HCT116 (cell line): Measurements from ENCODE around the gene KCNE1. TPM values are rescaled to one million over a fixed set of nuclear protein-coding genes. Genes with fewer than 3 reads are reported as not detected.
A peak's percentile ranks its signal among the peaks of the same experiment; 100 is the strongest.
"Not testable (repeated sequence)": the region's sequence is repeated elsewhere in the genome, so short reads cannot be mapped to it uniquely, and the experiment has no call there.

Source experiments
- ATAC-seq: fragments of 200-7000 bp; cut with Tn5 transposase; 2 replicates; pipeline ENCODE4 v1.9.1; 2020; ENCODE audit warnings: mild to moderate bottlenecking, moderate library complexity
- BruUV-seq: library from RNA; stranded (reverse); fragments of 400-500 nt; replicated peaks from 2 replicates; lab custom pipeline; 2021; lab: Mats Ljungman, UMichigan
- CTCF ChIA-PET: fragments of 300-600 bp; sonication (Branson Sonifier 250); formaldehyde crosslinking; loops from one replicate; lab custom pipeline; 2021; ENCODE audit warnings: antibody characterized with exemption; lab: Charles Lee
- POLR2A ChIA-PET: fragments of 300-600, 350-600 bp; sonication (Branson Sonifier 250); formaldehyde crosslinking; loops from one replicate; lab custom pipeline; 2021; ENCODE audit warnings: antibody characterized with exemption; lab: Charles Lee
- RAD21 ChIA-PET, 2 experiments: fragments of 300-600 bp; sonication (Branson Sonifier 250); formaldehyde crosslinking; loops; one replicate each; lab custom pipeline; 2023; ENCODE audit warnings: low total read pairs in 2 of 2; ENCODE audit not compliant: uncharacterized antibody in 2 of 2, unreplicated experiment in 2 of 2, low non-redundant PET in 1 of 2; lab: Charles Lee
- DNase-seq: peaks from one replicate; pipeline ENCODE4 v3.0.0-alpha.2; 2010; ENCODE audit warnings: low read depth, low spot score
- H2AFZ ChIP-seq: fragments of 200-600 bp; shearing (Covaris generic), sonication (generic); 2 replicates; pipeline ENCODE4 v1.6.1; 2017; ENCODE audit warnings: low read depth, mixed run types, mixed read lengths, antibody characterized with exemption, low read length; ENCODE audit not compliant: poor library complexity, severe bottlenecking
- H3K27ac ChIP-seq: 2 replicates; pipeline ENCODE4 v1.5.1; 2012; ENCODE audit warnings: low read depth, low read length
- H3K27me3 ChIP-seq: fragments of 200-600 bp; sonication (generic); 2 replicates; pipeline ENCODE4 v1.6.1; 2016; ENCODE audit warnings: mixed run types, low read length, mixed read lengths; ENCODE audit not compliant: insufficient read depth
- H3K36me3 ChIP-seq, 2 experiments: fragments of 200-500 bp in 1 of 2; fragments of 200-600 bp in 1 of 2; sonication (Bioruptor generic) in 1 of 2; sonication (generic) in 1 of 2; 2 replicates each; pipeline versions ENCODE4 v1.5.1 to v1.6.1; 2014 to 2016; ENCODE audit warnings: low read length in 2 of 2, inconsistent platforms in 1 of 2, mixed read lengths in 1 of 2, mixed run types in 1 of 2; ENCODE audit not compliant: insufficient read depth in 2 of 2, control insufficient read depth in 1 of 2
- H3K4me1 ChIP-seq, 2 experiments: fragments of 200-600 bp in 1 of 2; sonication (generic) in 1 of 2; 2 replicates each; pipeline versions ENCODE4 v1.5.1 to v1.6.1; 2012 to 2017; ENCODE audit warnings: low read length in 2 of 2, inconsistent platforms in 1 of 2, mild to moderate bottlenecking in 1 of 2, mixed read lengths in 1 of 2, mixed run types in 1 of 2, moderate library complexity in 1 of 2; ENCODE audit not compliant: insufficient read depth in 2 of 2, control insufficient read depth in 1 of 2
- H3K4me2 ChIP-seq: fragments of 200-600 bp; sonication (generic); 2 replicates; pipeline ENCODE4 v1.6.1; 2017; ENCODE audit warnings: mixed run types, low read length, mixed read lengths
- H3K4me3 ChIP-seq, 2 experiments: fragments of 200-600 bp in 1 of 2; sonication (generic) in 1 of 2; replicated peaks in 1 of 2; 2 replicates each; pipeline ENCODE4 v1.5.1; 2011 to 2016; ENCODE audit warnings: low read length in 2 of 2, control low read depth in 1 of 2, low read depth in 1 of 2, mild to moderate bottlenecking in 1 of 2, mixed read lengths in 1 of 2, mixed run types in 1 of 2
- H3K79me2 ChIP-seq: fragments of 200-600 bp; sonication (generic); 2 replicates; pipeline ENCODE4 v1.6.1; 2017; ENCODE audit warnings: mild to moderate bottlenecking, mixed run types, low read length, moderate library complexity, mixed read lengths; ENCODE audit not compliant: insufficient read depth
- H3K9ac ChIP-seq: fragments of 200-600 bp; sonication (generic); 2 replicates; pipeline ENCODE4 v1.6.1; 2016; ENCODE audit warnings: low read length, mixed read lengths
- H3K9me2 ChIP-seq: fragments of 200-600 bp; sonication (generic), shearing (Covaris generic); 2 replicates; pipeline ENCODE4 v1.6.1; 2017; ENCODE audit warnings: mixed run types, mild to moderate bottlenecking, moderate library complexity; ENCODE audit not compliant: insufficient read depth
- H3K9me3 ChIP-seq, 2 experiments: fragments of 200-500 bp in 1 of 2; fragments of 200-600 bp in 1 of 2; sonication (Bioruptor generic) in 1 of 2; sonication (generic) in 1 of 2; 2 replicates each; pipeline ENCODE4 v1.6.1; 2014 to 2017; ENCODE audit warnings: low read length in 2 of 2, mixed read lengths in 2 of 2, inconsistent platforms in 1 of 2, low read depth in 1 of 2, mild to moderate bottlenecking in 1 of 2, mixed run types in 1 of 2, moderate library complexity in 1 of 2; ENCODE audit not compliant: control insufficient read depth in 1 of 2, insufficient read depth in 1 of 2
- H4K20me1 ChIP-seq: fragments of 200-600 bp; sonication (generic), shearing (Covaris generic); 2 replicates; pipeline ENCODE4 v1.6.1; 2017; ENCODE audit warnings: mixed run types, mild to moderate bottlenecking, moderate library complexity; ENCODE audit not compliant: insufficient read depth
- intact Hi-C: fragments of 100-400 bp; cut with micrococcal nuclease; formaldehyde crosslinking; loops from 2 replicates; pipeline ENCODE4 v1.10.0; 2022
- total RNA-seq: library from RNA; stranded (reverse); gene quantifications from one replicate; pipeline ENCODE4 v1.2.1, GENCODE V29; 2021; ENCODE audit not compliant: unreplicated experiment

KCNE1 gene
- total RNA-seq, 1 experiment from 2014 or later = not detected

- H3K4me3 ChIP-seq, intact Hi-C loops, POLR2A ChIA-PET, H3K4me1 ChIP-seq, H3K79me2 ChIP-seq, DNase-seq, H3K27me3 ChIP-seq, CTCF ChIA-PET, H3K9me3 ChIP-seq, H3K4me2 ChIP-seq, BruUV-seq, RAD21 ChIA-PET, H3K9me2 ChIP-seq, H3K27ac ChIP-seq, H3K9ac ChIP-seq, H3K36me3 ChIP-seq, ATAC-seq, H4K20me1 ChIP-seq, H2AFZ ChIP-seq: not testable (repeated sequence)
Observed at GRCh38 chr21:34405686-34406085, 106.3 kb downstream of the KCNE1 start.

- H3K27me3 ChIP-seq, DNase-seq, H3K4me1 ChIP-seq, H3K4me3 ChIP-seq, BruUV-seq, H3K9me2 ChIP-seq, H3K36me3 ChIP-seq, intact Hi-C loops, H3K79me2 ChIP-seq, H2AFZ ChIP-seq, H3K27ac ChIP-seq, H3K9me3 ChIP-seq, RAD21 ChIA-PET, H3K4me2 ChIP-seq, H3K9ac ChIP-seq, CTCF ChIA-PET, H4K20me1 ChIP-seq, POLR2A ChIA-PET: not testable (repeated sequence)
- peak; percentile 67; the same call in 1 of the 2 replicates for ATAC-seq
Observed at GRCh38 chr21:34404742-34405141, 107.3 kb downstream of the KCNE1 start.

- POLR2A ChIA-PET, DNase-seq, H3K9ac ChIP-seq, H3K4me1 ChIP-seq, H3K4me3 ChIP-seq, CTCF ChIA-PET, H2AFZ ChIP-seq, RAD21 ChIA-PET, H3K9me2 ChIP-seq, H3K4me2 ChIP-seq, H3K9me3 ChIP-seq, BruUV-seq, H3K27ac ChIP-seq, H4K20me1 ChIP-seq, H3K27me3 ChIP-seq, intact Hi-C loops, ATAC-seq, H3K36me3 ChIP-seq, H3K79me2 ChIP-seq: not testable (repeated sequence)
Observed at GRCh38 chr21:34400522-34400921, 111.5 kb downstream of the KCNE1 start.

Other genes with a start within 250 kb of the KCNE1 start
- gene KCNE2, start 148.2 kb downstream of the KCNE1 start, total RNA-seq = not detected
- 18.9 TPM for gene SMIM11, start 136.7 kb downstream of the KCNE1 start, total RNA-seq
- not detected for gene SMIM34, start 88.3 kb downstream of the KCNE1 start, total RNA-seq
- gene RCAN1, start 102.9 kb upstream of the KCNE1 start, total RNA-seq = 9.7 TPM
- gene CLIC6, start 156.8 kb upstream of the KCNE1 start, total RNA-seq = 0.05 TPM